Measurements from ENCODE around the gene RAB5A. TPM values are rescaled to one million over a fixed set of nuclear protein-coding genes. Genes with fewer than 3 reads are reported as not detected.
"Not testable (repeated sequence)": the region's sequence is repeated elsewhere in the genome, so short reads cannot be mapped to it uniquely, and the experiment has no call there.

Gene RAB5A
- total RNA-seq, 4 donors from 2014 or later: 80.6 to 105 (median 87.5) TPM

DNA sequence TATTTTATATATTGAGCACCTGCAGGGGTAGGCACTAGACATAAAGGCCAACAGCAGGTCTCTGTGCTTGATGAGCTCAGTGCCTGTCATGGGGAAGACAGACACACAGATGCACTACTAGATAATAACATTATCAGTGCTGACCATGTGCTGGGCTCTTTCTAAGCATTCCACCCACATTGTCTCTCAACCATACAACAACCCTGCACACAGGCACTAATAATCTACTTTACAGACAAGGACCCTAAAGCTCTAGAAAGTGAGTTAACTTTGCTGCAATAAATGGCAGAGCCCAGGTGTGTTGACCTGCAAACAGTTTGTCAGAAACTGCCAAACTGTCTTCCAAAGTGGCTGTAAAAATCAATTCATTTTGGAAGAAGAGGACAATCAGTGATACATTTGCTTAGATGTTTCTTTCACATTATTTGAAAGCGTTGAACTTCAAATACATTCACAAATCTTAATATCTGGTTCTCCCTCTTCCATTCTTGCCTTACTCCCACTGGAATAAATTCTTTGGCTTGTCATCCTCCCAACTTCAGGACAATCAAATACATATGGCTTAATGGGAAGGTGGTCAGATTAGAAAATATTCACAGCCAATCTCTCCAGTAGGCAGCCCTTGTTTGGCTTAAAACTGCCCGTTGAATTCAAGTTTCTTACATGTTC is 76.2 kb downstream of the RAB5A start:
- DNase-seq: no peak
- Histone ChIP-seq H3K4me3 (no peak overlapping the region), H3K27me3 (no peaks in the 10 kb centered on the region), H3K36me3 (no peaks in the 10 kb centered on the region), H3K9me3 (no peaks in the 10 kb centered on the region), H3K27ac (peak overlapping the region; percentile 26 to 51 (median 33)), H3K4me1 (peaks cover 0 to 15% (median 12%) of the 10 kb centered on the region in 4 donors)
- in situ Hi-C loops (cut with MboI; ENCODE audit: low pct_ligation_motif_present in 1 of 4, low pct_unique_long_range_greater_than_20kb in 1 of 4, low sequenced_read_pairs in 3 of 4): no loop called here
- intact Hi-C loops (cut with DNase I; ENCODE audit: low total_unique reads): no loop called here
- 54 to 88% methylated on average over 1 to 2 of the region's 2 CpGs for WGBS, 2 donors (ENCODE audit: low coverage in 1 of 2)
- TF ChIP-seq POLR2AphosphoS5 (IDR thresholded peaks at IDR 0.05) (no peak), EP300 (IDR thresholded peaks at IDR 0.05; ENCODE audit: low read depth) (no peak), POLR2A (IDR thresholded peaks at IDR 0.05) (no peak)
- TF ChIP-seq, protein P1, sequence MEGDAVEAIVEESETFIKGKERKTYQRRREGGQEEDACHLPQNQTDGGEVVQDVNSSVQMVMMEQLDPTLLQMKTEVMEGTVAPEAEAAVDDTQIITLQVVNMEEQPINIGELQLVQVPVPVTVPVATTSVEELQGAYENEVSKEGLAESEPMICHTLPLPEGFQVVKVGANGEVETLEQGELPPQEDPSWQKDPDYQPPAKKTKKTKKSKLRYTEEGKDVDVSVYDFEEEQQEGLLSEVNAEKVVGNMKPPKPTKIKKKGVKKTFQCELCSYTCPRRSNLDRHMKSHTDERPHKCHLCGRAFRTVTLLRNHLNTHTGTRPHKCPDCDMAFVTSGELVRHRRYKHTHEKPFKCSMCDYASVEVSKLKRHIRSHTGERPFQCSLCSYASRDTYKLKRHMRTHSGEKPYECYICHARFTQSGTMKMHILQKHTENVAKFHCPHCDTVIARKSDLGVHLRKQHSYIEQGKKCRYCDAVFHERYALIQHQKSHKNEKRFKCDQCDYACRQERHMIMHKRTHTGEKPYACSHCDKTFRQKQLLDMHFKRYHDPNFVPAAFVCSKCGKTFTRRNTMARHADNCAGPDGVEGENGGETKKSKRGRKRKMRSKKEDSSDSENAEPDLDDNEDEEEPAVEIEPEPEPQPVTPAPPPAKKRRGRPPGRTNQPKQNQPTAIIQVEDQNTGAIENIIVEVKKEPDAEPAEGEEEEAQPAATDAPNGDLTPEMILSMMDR (IDR thresholded peaks at IDR 0.05): no peak

DNA sequence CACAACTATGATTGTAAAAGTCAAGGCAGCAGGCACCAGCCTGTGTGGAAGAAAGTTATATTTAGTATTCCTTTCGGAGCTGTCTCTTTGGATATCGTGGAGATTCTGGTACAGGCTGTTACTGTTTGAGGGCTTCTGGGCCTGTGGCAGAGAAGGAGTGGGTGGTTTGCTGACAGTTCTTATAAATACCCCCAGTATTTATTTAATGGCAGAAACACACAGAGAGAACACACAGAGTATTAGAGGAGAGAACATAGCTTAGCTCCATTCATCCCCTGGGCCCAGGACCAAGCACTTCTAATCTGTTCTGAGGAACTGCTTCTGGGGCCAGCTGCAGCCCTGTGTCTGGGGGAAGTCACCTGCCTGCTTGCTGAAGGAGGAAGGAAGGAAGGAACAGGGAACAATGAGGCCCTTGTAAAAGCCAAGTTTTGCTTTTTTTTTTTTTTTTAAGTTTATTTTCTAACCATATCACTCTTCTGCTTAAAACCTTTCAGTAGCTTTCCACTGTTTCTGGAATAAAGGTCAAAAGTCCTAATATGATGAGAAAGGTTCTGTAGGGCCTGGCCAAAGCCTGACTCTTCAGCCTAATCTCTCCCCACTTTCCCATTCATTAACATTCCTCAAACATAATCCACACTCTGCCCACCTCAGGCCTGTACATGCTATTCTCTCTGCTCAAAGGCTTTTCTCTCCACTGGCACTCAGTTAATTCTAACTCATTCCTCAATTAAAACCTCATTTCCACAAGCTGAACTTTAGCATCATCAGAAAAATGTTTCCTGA is 76.9 kb downstream of the RAB5A start:
- DNase-seq: peak; percentile 26
- peaks cover 0 to 15% (median 12%) of the 10 kb centered on the region in 4 donors for H3K4me1 ChIP-seq
- intact Hi-C loops (cut with DNase I; ENCODE audit: low total_unique reads) (no loop called here), in situ Hi-C loops (cut with MboI; ENCODE audit: low pct_ligation_motif_present in 1 of 4, low pct_unique_long_range_greater_than_20kb in 1 of 4, low sequenced_read_pairs in 3 of 4) (no loop called here)
- no peaks in the 10 kb centered on the region for H3K27me3 ChIP-seq
- H3K27ac ChIP-seq: peak overlapping the region; percentile 26 to 51 (median 33)
- no peaks in the 10 kb centered on the region for H3K9me3 ChIP-seq
- H3K36me3 ChIP-seq: no peaks in the 10 kb centered on the region
- TF ChIP-seq POLR2A (IDR thresholded peaks at IDR 0.05) (no peak), POLR2AphosphoS5 (IDR thresholded peaks at IDR 0.05) (no peak), EP300 (IDR thresholded peaks at IDR 0.05; ENCODE audit: low read depth) (no peak)
- TF ChIP-seq, protein P1 (IDR thresholded peaks at IDR 0.05): no peak
- H3K4me3 ChIP-seq: no peak overlapping the region
- 36% methylated on average over 2 of the region's 2 CpGs; no CpG with 5 or more reads in 1 of the 2 donors for WGBS, 2 donors (ENCODE audit: low coverage in 1 of 2)

DNA sequence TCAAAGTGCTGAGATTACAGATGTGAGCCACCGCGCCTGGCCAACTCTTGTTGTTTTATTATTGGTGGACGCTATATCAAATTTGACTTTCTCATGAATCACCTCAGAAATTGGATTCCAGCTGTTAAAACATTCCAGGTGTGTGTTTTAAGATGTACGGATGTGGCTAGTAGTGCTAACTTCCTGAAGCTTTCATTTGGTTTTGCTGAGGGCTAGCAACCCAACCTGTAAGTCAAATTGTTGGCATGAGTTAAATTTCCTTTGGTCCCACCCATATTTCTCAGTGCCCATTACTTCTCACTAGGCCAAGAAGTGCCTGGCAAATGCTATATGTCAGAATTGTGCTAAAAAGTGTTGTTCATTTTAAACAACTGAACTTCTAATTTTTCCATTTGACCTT is 80.2 kb downstream of the RAB5A start:
- H3K27me3 ChIP-seq: no peaks in the 10 kb centered on the region
- H3K4me1 ChIP-seq: peaks cover 0 to 15% (median 12%) of the 10 kb centered on the region in 4 donors
- H3K27ac ChIP-seq: no peak overlapping the region
- no peak for DNase-seq
- no peak for TF ChIP-seq POLR2AphosphoS5 (IDR thresholded peaks at IDR 0.05)
- TF ChIP-seq, protein P1 (IDR thresholded peaks at IDR 0.05): no peak
- H3K36me3 ChIP-seq: no peaks in the 10 kb centered on the region
- H3K4me3 ChIP-seq: no peak overlapping the region
- no peaks in the 10 kb centered on the region for H3K9me3 ChIP-seq
- intact Hi-C loops (cut with DNase I; ENCODE audit: low total_unique reads): no loop called here
- 84% methylated on average over 4 of the region's 4 CpGs; no CpG with 5 or more reads in 1 of the 2 donors for WGBS, 2 donors (ENCODE audit: low coverage in 1 of 2)
- in situ Hi-C loops (cut with MboI; ENCODE audit: low pct_ligation_motif_present in 1 of 4, low pct_unique_long_range_greater_than_20kb in 1 of 4, low sequenced_read_pairs in 3 of 4): loop anchor here in 2 of 4 donors (25.0 kb wide), 1 partner anchor 160 kb away; the partner anchor contains the start of gene SGO1 (in 2 of the 2)

DNA sequence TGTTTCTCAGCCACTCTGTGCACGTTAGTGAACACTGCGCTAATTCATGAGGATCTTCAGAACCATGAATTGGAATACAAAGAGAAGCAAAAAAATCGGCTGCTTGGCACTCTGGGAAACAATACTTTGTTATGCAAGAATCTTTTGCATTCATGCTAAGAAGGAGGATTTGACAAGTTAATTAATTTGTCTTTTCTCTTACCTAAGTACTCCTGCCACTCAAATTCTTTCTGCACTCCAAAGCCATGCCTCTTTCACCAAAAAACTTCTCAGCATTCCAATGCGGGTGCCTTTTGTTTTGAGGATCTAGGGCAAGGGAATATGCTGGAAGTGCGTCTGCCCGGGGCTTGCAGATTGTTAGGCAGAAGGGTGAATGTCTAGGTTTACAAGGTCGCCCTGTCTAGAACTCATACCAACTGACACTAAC is 82.0 kb downstream of the RAB5A start:
- in situ Hi-C loops (cut with MboI; ENCODE audit: low pct_ligation_motif_present in 1 of 4, low pct_unique_long_range_greater_than_20kb in 1 of 4, low sequenced_read_pairs in 3 of 4): loop anchor here in 2 of 4 donors (25.0 kb wide), 1 partner anchor 158 kb away; the partner anchor contains the start of gene SGO1 (in 2 of the 2)
- H3K27ac ChIP-seq: no peak overlapping the region
- 94% methylated on average over 7 of the region's 7 CpGs for WGBS, 2 donors (ENCODE audit: low coverage in 1 of 2)

DNA sequence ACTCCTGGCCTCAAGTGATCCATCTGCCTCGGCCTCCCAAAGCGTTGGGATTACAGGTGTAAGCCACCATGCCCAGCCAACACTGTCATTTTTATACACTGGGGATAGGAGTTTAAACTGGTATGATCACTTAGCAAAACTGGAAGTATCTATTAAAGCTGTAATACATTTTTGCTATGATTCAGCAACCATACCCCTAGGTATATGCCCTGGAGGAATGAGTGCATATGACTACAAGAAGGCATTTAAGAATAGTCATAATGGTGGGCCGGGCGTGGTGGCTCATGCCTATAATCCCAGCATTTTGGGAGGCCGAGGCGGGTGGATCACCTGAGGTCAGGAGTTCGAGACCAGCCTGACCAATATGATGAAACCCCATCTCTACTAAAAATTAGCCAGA is 85.0 kb downstream of the RAB5A start:
- H3K4me1 ChIP-seq; H3K9me3 ChIP-seq; intact Hi-C loops (cut with DNase I; ENCODE audit: low total_unique reads); H3K27me3 ChIP-seq; H3K36me3 ChIP-seq; H3K27ac ChIP-seq; DNase-seq; H3K4me3 ChIP-seq: not testable (repeated sequence)
- 97 to 100% methylated on average over 4 to 7 of the region's 7 CpGs for WGBS, 2 donors (ENCODE audit: low coverage in 1 of 2)
- in situ Hi-C loops (cut with MboI; ENCODE audit: low pct_ligation_motif_present in 1 of 4, low pct_unique_long_range_greater_than_20kb in 1 of 4, low sequenced_read_pairs in 3 of 4): loop anchor here in 2 of 4 donors (25.0 kb wide), 1 partner anchor 155 kb away; the partner anchor contains the start of gene SGO1 (in 2 of the 2)

More for the DNA sequence above, 82.0 kb downstream of the RAB5A start:
- no peak for TF ChIP-seq POLR2A (IDR thresholded peaks at IDR 0.05)
- no peak for TF ChIP-seq POLR2AphosphoS5 (IDR thresholded peaks at IDR 0.05)
- TF ChIP-seq EP300 (IDR thresholded peaks at IDR 0.05; ENCODE audit: low read depth): no peak
- TF ChIP-seq, protein P1 (IDR thresholded peaks at IDR 0.05): no peak
- Histone ChIP-seq H3K9me3 (no peaks in the 10 kb centered on the region), H3K4me1 (peaks cover 0 to 8% (median 5%) of the 10 kb centered on the region in 4 donors), H3K27me3 (no peaks in the 10 kb centered on the region), H3K4me3 (no peak overlapping the region), H3K36me3 (no peaks in the 10 kb centered on the region)
- intact Hi-C loops (cut with DNase I; ENCODE audit: low total_unique reads): no loop called here
- no peak for DNase-seq

All from transverse colon (tissue), 4 donors.